Measurements from ENCODE around the gene DROSHA.

The DROSHA gene

GRCh38 chr5:31530541-31531265 is 1.2 kb downstream of the DROSHA start:
- Histone ChIP-seq H3K9me3 (ENCODE audit: control insufficient read depth, insufficient read depth, low read length) (no peaks in the 10 kb centered on the region), H3K4me3 (ENCODE audit: low read depth, low read length) (peak overlapping the region; percentile 92), H3K9ac (ENCODE audit: low read depth, low read length) (peak overlapping the region; percentile 66; the same call in 1 of the 2 replicates), H3K36me3 (ENCODE audit: control insufficient read depth, insufficient read depth, low read length) (peaks cover 58% of the 10 kb centered on the region), H3K4me1 (ENCODE audit: control insufficient read depth, insufficient read depth, low read length) (peaks cover 14% of the 10 kb centered on the region), H3K27me3 (ENCODE audit: control insufficient read depth, insufficient read depth, low read length) (no peaks in the 10 kb centered on the region), H3K27ac (ENCODE audit: low read depth, low read length) (no peak overlapping the region)

- no peak overlapping the region for H3K9ac ChIP-seq (ENCODE audit: low read depth, low read length)
- H3K27ac ChIP-seq (ENCODE audit: low read depth, low read length): no peak overlapping the region
- H3K4me3 ChIP-seq (ENCODE audit: low read depth, low read length): no peak overlapping the region
- peaks cover 93% of the 10 kb centered on the region for H3K36me3 ChIP-seq (ENCODE audit: control insufficient read depth, insufficient read depth, low read length)
- no peaks in the 10 kb centered on the region for H3K4me1 ChIP-seq (ENCODE audit: control insufficient read depth, insufficient read depth, low read length)
- no peaks in the 10 kb centered on the region for H3K27me3 ChIP-seq (ENCODE audit: control insufficient read depth, insufficient read depth, low read length)
- H3K9me3 ChIP-seq (ENCODE audit: control insufficient read depth, insufficient read depth, low read length): no peaks in the 10 kb centered on the region
These were observed 8.9 kb downstream of the DROSHA start for GRCh38 chr5:31523041-31523440.

- Histone ChIP-seq H3K27me3 (ENCODE audit: control insufficient read depth, insufficient read depth, low read length) (no peaks in the 10 kb centered on the region), H3K4me3 (ENCODE audit: low read depth, low read length) (no peak overlapping the region), H3K36me3 (ENCODE audit: control insufficient read depth, insufficient read depth, low read length) (peaks cover 79% of the 10 kb centered on the region), H3K9me3 (ENCODE audit: control insufficient read depth, insufficient read depth, low read length) (no peaks in the 10 kb centered on the region), H3K9ac (ENCODE audit: low read depth, low read length) (no peak overlapping the region), H3K4me1 (ENCODE audit: control insufficient read depth, insufficient read depth, low read length) (no peaks in the 10 kb centered on the region), H3K27ac (ENCODE audit: low read depth, low read length) (no peak overlapping the region)
These were observed 15.1 kb downstream of the DROSHA start for GRCh38 chr5:31516802-31517201.

GRCh38 chr5:31511305-31511704 is 20.6 kb downstream of the DROSHA start:
- H3K36me3 ChIP-seq (ENCODE audit: control insufficient read depth, insufficient read depth, low read length): peaks cover 90% of the 10 kb centered on the region
- H3K4me3 ChIP-seq (ENCODE audit: low read depth, low read length): no peak overlapping the region
- no peak overlapping the region for H3K27ac ChIP-seq (ENCODE audit: low read depth, low read length)

GRCh38 chr5:31504529-31504928 is 27.4 kb downstream of the DROSHA start:
- Histone ChIP-seq H3K27me3 (ENCODE audit: control insufficient read depth, insufficient read depth, low read length) (no peaks in the 10 kb centered on the region), H3K4me3 (ENCODE audit: low read depth, low read length) (no peak overlapping the region), H3K36me3 (ENCODE audit: control insufficient read depth, insufficient read depth, low read length) (peaks cover 93% of the 10 kb centered on the region), H3K4me1 (ENCODE audit: control insufficient read depth, insufficient read depth, low read length) (no peaks in the 10 kb centered on the region), H3K9ac (ENCODE audit: low read depth, low read length) (no peak overlapping the region), H3K9me3 (ENCODE audit: control insufficient read depth, insufficient read depth, low read length) (no peaks in the 10 kb centered on the region), H3K27ac (ENCODE audit: low read depth, low read length) (no peak overlapping the region)

More at GRCh38 chr5:31511305-31511704, 20.6 kb downstream of the DROSHA start:
- Histone ChIP-seq H3K27me3 (ENCODE audit: control insufficient read depth, insufficient read depth, low read length) (no peaks in the 10 kb centered on the region), H3K4me1 (ENCODE audit: control insufficient read depth, insufficient read depth, low read length) (no peaks in the 10 kb centered on the region), H3K9me3 (ENCODE audit: control insufficient read depth, insufficient read depth, low read length) (no peaks in the 10 kb centered on the region), H3K9ac (ENCODE audit: low read depth, low read length) (no peak overlapping the region)

GRCh38 chr5:31502506-31502905 is 29.4 kb downstream of the DROSHA start:
- Histone ChIP-seq H3K27ac (ENCODE audit: low read depth, low read length) (no peak overlapping the region), H3K4me1 (ENCODE audit: control insufficient read depth, insufficient read depth, low read length) (no peaks in the 10 kb centered on the region), H3K9me3 (ENCODE audit: control insufficient read depth, insufficient read depth, low read length) (no peaks in the 10 kb centered on the region), H3K36me3 (ENCODE audit: control insufficient read depth, insufficient read depth, low read length) (peaks cover 92% of the 10 kb centered on the region), H3K27me3 (ENCODE audit: control insufficient read depth, insufficient read depth, low read length) (no peaks in the 10 kb centered on the region), H3K9ac (ENCODE audit: low read depth, low read length) (no peak overlapping the region), H3K4me3 (ENCODE audit: low read depth, low read length) (no peak overlapping the region)

GRCh38 chr5:31500256-31500655 is 31.6 kb downstream of the DROSHA start:
- Histone ChIP-seq H3K36me3 (ENCODE audit: control insufficient read depth, insufficient read depth, low read length) (peaks cover 99% of the 10 kb centered on the region), H3K4me1 (ENCODE audit: control insufficient read depth, insufficient read depth, low read length) (no peaks in the 10 kb centered on the region), H3K4me3 (ENCODE audit: low read depth, low read length) (no peak overlapping the region), H3K27me3 (ENCODE audit: control insufficient read depth, insufficient read depth, low read length) (no peaks in the 10 kb centered on the region), H3K9ac (ENCODE audit: low read depth, low read length) (no peak overlapping the region), H3K27ac (ENCODE audit: low read depth, low read length) (no peak overlapping the region), H3K9me3 (ENCODE audit: control insufficient read depth, insufficient read depth, low read length) (no peaks in the 10 kb centered on the region)

- Histone ChIP-seq H3K4me1 (ENCODE audit: control insufficient read depth, insufficient read depth, low read length) (peaks cover 6% of the 10 kb centered on the region), H3K36me3 (ENCODE audit: control insufficient read depth, insufficient read depth, low read length) (peaks cover 98% of the 10 kb centered on the region), H3K27me3 (ENCODE audit: control insufficient read depth, insufficient read depth, low read length) (no peaks in the 10 kb centered on the region), H3K27ac (ENCODE audit: low read depth, low read length) (no peak overlapping the region), H3K4me3 (ENCODE audit: low read depth, low read length) (no peak overlapping the region), H3K9me3 (ENCODE audit: control insufficient read depth, insufficient read depth, low read length) (no peaks in the 10 kb centered on the region), H3K9ac (ENCODE audit: low read depth, low read length) (no peak overlapping the region)
These were observed 35.0 kb downstream of the DROSHA start for GRCh38 chr5:31496891-31497290.

GRCh38 chr5:31496301-31496700 is 35.6 kb downstream of the DROSHA start:
- no peak overlapping the region for H3K27ac ChIP-seq (ENCODE audit: low read depth, low read length)
- no peaks in the 10 kb centered on the region for H3K27me3 ChIP-seq (ENCODE audit: control insufficient read depth, insufficient read depth, low read length)
- H3K9me3 ChIP-seq (ENCODE audit: control insufficient read depth, insufficient read depth, low read length): no peaks in the 10 kb centered on the region
- no peak overlapping the region for H3K9ac ChIP-seq (ENCODE audit: low read depth, low read length)
- H3K4me3 ChIP-seq (ENCODE audit: low read depth, low read length): no peak overlapping the region
- H3K36me3 ChIP-seq (ENCODE audit: control insufficient read depth, insufficient read depth, low read length): peaks cover 98% of the 10 kb centered on the region
- H3K4me1 ChIP-seq (ENCODE audit: control insufficient read depth, insufficient read depth, low read length): peaks cover 9% of the 10 kb centered on the region

- H3K36me3 ChIP-seq (ENCODE audit: control insufficient read depth, insufficient read depth, low read length): peaks cover 96% of the 10 kb centered on the region
- peaks cover 10% of the 10 kb centered on the region for H3K4me1 ChIP-seq (ENCODE audit: control insufficient read depth, insufficient read depth, low read length)
- no peaks in the 10 kb centered on the region for H3K9me3 ChIP-seq (ENCODE audit: control insufficient read depth, insufficient read depth, low read length)
- no peak overlapping the region for H3K4me3 ChIP-seq (ENCODE audit: low read depth, low read length)
- H3K27me3 ChIP-seq (ENCODE audit: control insufficient read depth, insufficient read depth, low read length): no peaks in the 10 kb centered on the region
- H3K27ac ChIP-seq (ENCODE audit: low read depth, low read length): no peak overlapping the region
- H3K9ac ChIP-seq (ENCODE audit: low read depth, low read length): no peak overlapping the region
These were observed 36.6 kb downstream of the DROSHA start for GRCh38 chr5:31495336-31495735.

GRCh38 chr5:31492869-31493268 is 39.0 kb downstream of the DROSHA start:
- H3K9ac ChIP-seq (ENCODE audit: low read depth, low read length): no peak overlapping the region
- H3K4me1 ChIP-seq (ENCODE audit: control insufficient read depth, insufficient read depth, low read length): peaks cover 10% of the 10 kb centered on the region
- H3K27me3 ChIP-seq (ENCODE audit: control insufficient read depth, insufficient read depth, low read length): no peaks in the 10 kb centered on the region
- H3K27ac ChIP-seq (ENCODE audit: low read depth, low read length): peak overlapping the region; percentile 62
- H3K36me3 ChIP-seq (ENCODE audit: control insufficient read depth, insufficient read depth, low read length): peaks cover 90% of the 10 kb centered on the region
- H3K4me3 ChIP-seq (ENCODE audit: low read depth, low read length): no peak overlapping the region
- H3K9me3 ChIP-seq (ENCODE audit: control insufficient read depth, insufficient read depth, low read length): no peaks in the 10 kb centered on the region
